ENCODE results near the gene CUTC.

Gene CUTC, protein sequence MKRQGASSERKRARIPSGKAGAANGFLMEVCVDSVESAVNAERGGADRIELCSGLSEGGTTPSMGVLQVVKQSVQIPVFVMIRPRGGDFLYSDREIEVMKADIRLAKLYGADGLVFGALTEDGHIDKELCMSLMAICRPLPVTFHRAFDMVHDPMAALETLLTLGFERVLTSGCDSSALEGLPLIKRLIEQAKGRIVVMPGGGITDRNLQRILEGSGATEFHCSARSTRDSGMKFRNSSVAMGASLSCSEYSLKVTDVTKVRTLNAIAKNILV

GRCh38 chr10:99732033-99732842 lies at the start of gene CUTC, which contains the start of gene COX15:
Gene CUTC, plus strand, starts transcription at chr10:99732234. Its CDS starts 115 bp downstream, at chr10:99732349.
Gene COX15, minus strand, starts transcription at chr10:99732127. Its CDS starts 78 bp downstream, at chr10:99732049.
- peak within 1 kb of the TSS; percentile 82 for H3K27ac ChIP-seq
- TF ChIP-seq CTCF (conservative IDR thresholded peaks at IDR 0.05) (peak; percentile 38), ZFX (IDR thresholded peaks at IDR 0.05) (no peak)

DNA sequence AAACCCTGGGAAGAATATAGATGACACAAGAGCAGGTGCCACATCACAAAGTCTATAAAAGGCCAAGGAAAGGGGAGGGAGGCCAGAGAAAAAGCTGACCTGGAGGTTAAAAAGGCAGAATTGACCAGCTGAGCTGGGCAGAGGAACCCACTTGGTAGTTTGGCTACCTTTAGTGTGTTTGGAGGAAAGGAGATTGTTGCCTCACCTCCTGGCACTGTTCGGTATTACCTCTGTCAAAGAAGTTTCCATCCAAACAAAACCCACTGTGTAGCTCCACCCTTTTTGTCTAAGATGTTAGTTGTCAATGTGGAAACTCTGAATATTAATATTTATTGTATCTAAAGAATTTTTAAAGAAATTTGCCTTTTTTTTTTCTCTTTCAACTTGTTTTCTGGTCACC lies 49.3 kb upstream of the CUTC start:
- TF ChIP-seq CTCF (conservative IDR thresholded peaks at IDR 0.05) (peak; percentile 25), ZFX (IDR thresholded peaks at IDR 0.05) (no peak)
- no peak overlapping the region for H3K27ac ChIP-seq

- H3K27ac ChIP-seq = no peak overlapping the region
- TF ChIP-seq ZFX (IDR thresholded peaks at IDR 0.05) (no peak), CTCF (conservative IDR thresholded peaks at IDR 0.05) (no peak)
Observed at GRCh38 chr10:99685597-99685967, 46.5 kb upstream of the CUTC start.

DNA sequence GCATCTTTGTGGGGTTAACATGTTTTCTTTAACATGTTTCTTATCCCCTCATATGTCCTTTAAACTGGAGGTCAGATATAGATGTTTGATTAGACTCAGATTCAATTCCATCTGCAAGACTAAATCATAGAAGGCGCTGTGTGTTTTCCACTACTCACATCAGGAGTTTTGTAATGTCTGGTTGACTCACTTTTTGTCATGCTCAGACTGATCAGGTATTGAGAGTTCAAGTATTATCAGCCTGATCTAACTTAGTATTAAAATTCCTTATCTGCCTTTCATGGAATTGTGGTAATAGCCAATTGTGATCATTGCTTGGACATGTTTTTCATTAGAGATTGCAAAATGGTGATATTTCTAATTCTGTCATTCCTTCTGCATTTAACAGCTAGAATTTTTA lies 42.6 kb upstream of the CUTC start:
- TF ChIP-seq ZFX (IDR thresholded peaks at IDR 0.05) (no peak), CTCF (conservative IDR thresholded peaks at IDR 0.05) (no peak)
- H3K27ac ChIP-seq = no peak overlapping the region

DNA sequence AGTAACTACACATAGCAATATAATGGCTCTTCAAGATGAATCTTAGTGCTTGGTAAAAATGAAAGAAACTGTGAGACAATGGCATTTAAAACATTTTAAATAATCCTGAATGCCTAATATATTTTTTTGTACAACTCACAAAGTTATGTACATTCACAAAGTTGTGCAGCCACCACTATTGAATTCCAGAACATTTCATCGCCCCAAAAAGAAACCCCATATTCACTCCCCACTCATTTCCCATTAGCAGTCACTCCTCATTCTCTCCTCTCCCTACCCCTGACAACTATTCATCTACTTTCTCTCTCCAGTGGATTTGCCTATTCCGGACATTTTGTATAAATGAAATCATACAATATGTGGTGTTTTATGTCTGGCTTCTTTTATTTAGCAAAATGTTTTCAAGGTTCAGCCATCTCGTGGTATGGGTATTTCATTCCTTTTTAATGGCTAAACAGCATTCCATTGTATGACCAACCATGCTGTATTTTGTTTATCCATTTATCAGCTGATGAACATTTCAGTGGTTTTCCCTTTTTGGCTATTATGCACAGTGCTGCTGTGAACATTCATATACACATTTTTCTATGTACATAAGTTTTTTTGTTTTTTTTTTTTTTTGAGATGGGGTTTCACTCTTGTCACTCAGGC lies 38.0 kb upstream of the CUTC start:
- TF ChIP-seq ZFX (IDR thresholded peaks at IDR 0.05) (no peak), CTCF (conservative IDR thresholded peaks at IDR 0.05) (no peak)
- no peak overlapping the region for H3K27ac ChIP-seq

- TF ChIP-seq ZFX (IDR thresholded peaks at IDR 0.05) (no peak), CTCF (conservative IDR thresholded peaks at IDR 0.05) (no peak)
- H3K27ac ChIP-seq = no peak overlapping the region
Observed at GRCh38 chr10:99695761-99696160, 36.3 kb upstream of the CUTC start.
